GM23248 (cell line): ENCODE measurements around the gene FAM174B. TPM values are rescaled to one million over a fixed set of nuclear protein-coding genes. Genes with fewer than 3 reads are reported as not detected.

Experiments
- DNase-seq: peaks from one replicate; pipeline ENCODE4 v3.0.0-alpha.2; 2015
- H2AFZ ChIP-seq: fragments of 200-600 bp; sonication (generic); 2 replicates; pipeline ENCODE4 v1.6.1; 2016; ENCODE audit warnings: antibody characterized with exemption
- H3F3A ChIP-seq: fragments of 200-600 bp; sonication (generic); 2 replicates; pipeline ENCODE4 v1.6.1; 2016; ENCODE audit warnings: mild to moderate bottlenecking, antibody characterized with exemption, mixed run types; ENCODE audit not compliant: insufficient read depth
- H3K27ac ChIP-seq: fragments of 200-600 bp; sonication (generic); 2 replicates; pipeline ENCODE4 v1.5.1; 2016; ENCODE audit warnings: mild to moderate bottlenecking
- H3K27me3 ChIP-seq: fragments of 200-600 bp; sonication (generic); replicated peaks from 2 replicates; pipeline ENCODE4 v1.6.1; 2016; ENCODE audit warnings: mild to moderate bottlenecking; ENCODE audit not compliant: insufficient read depth
- H3K36me3 ChIP-seq: fragments of 200-600 bp; sonication (generic); 2 replicates; pipeline ENCODE4 v1.6.1; 2016; ENCODE audit warnings: low read depth, mild to moderate bottlenecking
- H3K4me1 ChIP-seq: fragments of 200-600 bp; sonication (generic); 2 replicates; pipeline ENCODE4 v1.6.1; 2016; ENCODE audit warnings: mild to moderate bottlenecking; ENCODE audit not compliant: insufficient read depth
- H3K4me2 ChIP-seq: fragments of 200-600 bp; sonication (generic); one replicate; pipeline ENCODE4 v1.6.1; 2016; ENCODE audit warnings: mild to moderate bottlenecking; ENCODE audit not compliant: unreplicated experiment
- H3K4me3 ChIP-seq: fragments of 200-600 bp; sonication (generic); 2 replicates; pipeline ENCODE4 v1.5.1; 2016; ENCODE audit warnings: mild to moderate bottlenecking
- H3K79me2 ChIP-seq: fragments of 200-600 bp; sonication (generic); 2 replicates; pipeline ENCODE4 v1.6.1; 2016; ENCODE audit warnings: mild to moderate bottlenecking; ENCODE audit not compliant: insufficient read depth
- H3K9ac ChIP-seq: fragments of 200-600 bp; sonication (generic); 2 replicates; pipeline ENCODE4 v1.6.1; 2016; ENCODE audit warnings: mild to moderate bottlenecking
- H3K9me2 ChIP-seq: fragments of 200-600 bp; sonication (generic); 2 replicates; pipeline ENCODE4 v1.6.1; 2016; ENCODE audit warnings: mixed run types, mild to moderate bottlenecking, moderate library complexity; ENCODE audit not compliant: insufficient read depth
- H3K9me3 ChIP-seq: fragments of 200-600 bp; sonication (generic); one replicate; pipeline ENCODE4 v1.6.1; 2017; ENCODE audit warnings: low read depth
- H4K20me1 ChIP-seq: fragments of 200-600 bp; sonication (generic); 2 replicates; pipeline ENCODE4 v1.6.0; 2016; ENCODE audit not compliant: insufficient read depth
- EZH2 ChIP-seq: fragments of 200-600 bp; sonication (generic); IDR thresholded peaks from 2 replicates; pipeline ENCODE4 v1.6.1; 2018; ENCODE audit warnings: antibody characterized with exemption, mild to moderate bottlenecking; ENCODE audit not compliant: insufficient read depth, poor library complexity, severe bottlenecking
- EZH2phosphoT487 ChIP-seq: fragments of 200-600 bp; sonication (generic); IDR thresholded peaks from 2 replicates; pipeline ENCODE4 v1.6.1; 2018; ENCODE audit warnings: antibody characterized with exemption, moderate library complexity, mild to moderate bottlenecking, low read depth; ENCODE audit not compliant: insufficient read depth
- WGBS, 2 experiments: methylation state at CpG; one replicate each; pipeline ENCODE4 v1.1.6; 2015 to 2017; ENCODE audit warnings: low lambda C conversion rate in 2 of 2, low coverage in 1 of 2; ENCODE audit errors: missing lambda C conversion rate in 2 of 2; 5-methylcytosine and 5-hydroxymethylcytosine counted together
- in situ Hi-C: fragments of 300-500 bp; cut with MboI; formaldehyde crosslinking; loops from 2 replicates; pipeline ENCODE4 v1.15.0; 2020
- polyA plus RNA-seq: library from polyadenylated mRNA; unstranded; fragments of >200 nt; fragmentation: Nextera tagmentation; extraction: Ambion mirVana; gene quantifications from 2 replicates; pipeline ENCODE4 v1.2.1, GENCODE V29; 2016
- total RNA-seq: library from RNA; depleted of rRNA; stranded (reverse); fragments of >200 nt; shearing (Covaris generic); gene quantifications from 2 replicates; pipeline ENCODE4 v1.2.3, GENCODE V29; 2014; rRNA removed

Gene FAM174B
- total and polyA plus RNA-seq, 2 experiments from 2014 or later, result 1.8 to 4.4 TPM

DNA sequence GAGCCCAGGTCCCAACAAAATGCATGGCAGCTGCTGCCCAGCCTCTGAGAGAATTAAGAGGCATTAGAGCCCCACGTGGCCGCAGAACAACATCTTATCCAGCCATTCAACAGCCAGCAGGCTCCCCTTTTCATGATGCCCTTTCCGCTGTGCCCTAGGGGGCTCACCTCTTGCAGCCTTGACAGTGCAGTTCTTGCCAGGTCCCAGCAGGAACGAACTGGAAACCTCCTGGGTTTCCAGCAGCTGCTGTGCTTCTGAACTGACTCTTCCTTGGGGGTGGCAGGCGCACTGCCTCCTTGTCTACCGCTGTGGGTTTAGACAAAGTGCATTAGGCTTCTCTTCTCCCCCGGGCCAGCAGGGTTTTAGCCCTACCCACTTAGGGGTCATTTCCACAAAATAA is 85.2 kb downstream of the FAM174B start:
- no peaks in the 10 kb centered on the region for H3K4me1 ChIP-seq
- 34 to 47% methylated on average over 7 of the region's 7 CpGs for WGBS, 2 experiments
- H4K20me1 ChIP-seq, result no peaks in the 10 kb centered on the region
- H3K79me2 ChIP-seq, result no peaks in the 10 kb centered on the region
- TF ChIP-seq EZH2 (no peak), EZH2phosphoT487 (no peak)
- in situ Hi-C loops, result no loop called here
- no peak overlapping the region for H2AFZ ChIP-seq
- H3K27me3 ChIP-seq, result 0 out of 2 replicates have a peak, but pooled peaks cover 6% of the 10 kb centered on the region
- H3K9ac ChIP-seq, result no peak overlapping the region
- H3F3A ChIP-seq, result no peaks in the 10 kb centered on the region
- no peaks in the 10 kb centered on the region for H3K9me2 ChIP-seq
- H3K4me2 ChIP-seq, result no peak overlapping the region
- H3K9me3 ChIP-seq, result no peaks in the 10 kb centered on the region
- no peak overlapping the region for H3K4me3 ChIP-seq
- H3K36me3 ChIP-seq, result no peaks in the 10 kb centered on the region
- DNase-seq, result no peak
- H3K27ac ChIP-seq, result no peak overlapping the region

DNA sequence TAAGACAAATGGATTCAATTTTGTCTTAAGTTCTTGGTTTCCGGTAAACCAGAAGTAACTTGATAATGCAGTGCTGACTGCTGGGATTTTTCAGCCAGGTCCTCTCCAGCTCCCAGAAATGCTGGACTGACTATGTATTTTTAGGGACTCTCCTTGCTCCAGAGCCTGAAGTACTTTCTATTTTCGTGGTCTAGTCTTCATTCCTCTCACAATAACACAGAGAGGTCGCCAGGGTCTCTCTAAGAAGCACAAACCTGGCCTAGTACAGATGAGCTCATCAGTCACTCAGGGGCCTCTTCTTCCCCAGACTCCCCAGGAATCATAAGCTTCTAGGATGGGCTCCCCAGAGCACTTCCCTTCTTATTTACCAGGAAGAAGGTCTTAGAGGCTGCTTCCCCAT is 85.8 kb downstream of the FAM174B start:
- H3K9me3 ChIP-seq, result no peaks in the 10 kb centered on the region
- no peak overlapping the region for H3K9ac ChIP-seq
- TF ChIP-seq EZH2, result no peak
- TF ChIP-seq EZH2phosphoT487, result no peak
- H3K4me1 ChIP-seq, result no peaks in the 10 kb centered on the region
- H3K36me3 ChIP-seq, result no peaks in the 10 kb centered on the region
- no peaks in the 10 kb centered on the region for H3K9me2 ChIP-seq
- H3K27me3 ChIP-seq, result 0 out of 2 replicates have a peak, but pooled peaks cover 6% of the 10 kb centered on the region
- WGBS, 2 experiments, result 24 to 31% methylated on average over 3 of the region's 3 CpGs
- H3K4me2 ChIP-seq, result no peak overlapping the region
- H3F3A ChIP-seq, result no peaks in the 10 kb centered on the region
- no peaks in the 10 kb centered on the region for H4K20me1 ChIP-seq
- H3K4me3 ChIP-seq, result no peak overlapping the region
- in situ Hi-C loops, result no loop called here
- DNase-seq, result no peak
- H3K79me2 ChIP-seq, result no peaks in the 10 kb centered on the region
- no peak overlapping the region for H3K27ac ChIP-seq
- no peak overlapping the region for H2AFZ ChIP-seq

Other genes with a start within 250 kb of the FAM174B start
- 39.0 and 54.4 TPM in 2 replicates for gene CHD2, start 244.5 kb upstream of the FAM174B start, total RNA-seq
- gene CHD2, start 244.5 kb upstream of the FAM174B start, polyA plus RNA-seq, result 36.5 and 37.0 TPM in 2 replicates